Osteocyte (in vitro differentiated cells): ENCODE measurements around the gene GPC3. TPM values are rescaled to one million over a fixed set of nuclear protein-coding genes. Genes with fewer than 3 reads are reported as not detected.

Experiments used
- DNase-seq: peaks from one replicate; pipeline ENCODE4 v3.0.0; 2021; ENCODE audit warnings: mixed read lengths; ENCODE audit not compliant: unreplicated experiment; ENCODE audit errors: extremely low spot score
- H3K27ac Mint-ChIP-seq: one replicate; pipeline ENCODE4 v1.8.0; 2021; ENCODE audit warnings: mild to moderate bottlenecking, mixed read lengths; ENCODE audit not compliant: unreplicated experiment
- H3K27me3 Mint-ChIP-seq: one replicate; pipeline ENCODE4 v1.8.0; 2021; ENCODE audit warnings: mixed read lengths; ENCODE audit not compliant: unreplicated experiment
- H3K36me3 Mint-ChIP-seq: one replicate; pipeline ENCODE4 v1.8.0; 2021; ENCODE audit warnings: mixed read lengths; ENCODE audit not compliant: unreplicated experiment
- H3K4me1 Mint-ChIP-seq: one replicate; pipeline ENCODE4 v1.8.0; 2021; ENCODE audit warnings: mixed read lengths; ENCODE audit not compliant: unreplicated experiment
- H3K4me3 Mint-ChIP-seq: one replicate; pipeline ENCODE4 v1.8.0; 2021; ENCODE audit warnings: mild to moderate bottlenecking, moderate library complexity, mixed read lengths; ENCODE audit not compliant: unreplicated experiment
- H3K9me3 Mint-ChIP-seq: one replicate; pipeline ENCODE4 v1.8.0; 2021; ENCODE audit warnings: mixed read lengths; ENCODE audit not compliant: unreplicated experiment
- total RNA-seq: library from RNA; stranded (reverse); gene quantifications from 2 replicates; pipeline ENCODE4 v1.2.1, GENCODE V29; 2021
- TF ChIP-seq, protein P1 (sequence below): fragments of 200-600 bp; sonication (generic); IDR thresholded peaks from 2 replicates; pipeline ENCODE4 v1.5.0; 2021; ENCODE audit warnings: antibody characterized with exemption, mild to moderate bottlenecking, moderate library complexity

Gene GPC3
- total RNA-seq, 1 donor from 2014 or later: 19.6 TPM

DNA sequence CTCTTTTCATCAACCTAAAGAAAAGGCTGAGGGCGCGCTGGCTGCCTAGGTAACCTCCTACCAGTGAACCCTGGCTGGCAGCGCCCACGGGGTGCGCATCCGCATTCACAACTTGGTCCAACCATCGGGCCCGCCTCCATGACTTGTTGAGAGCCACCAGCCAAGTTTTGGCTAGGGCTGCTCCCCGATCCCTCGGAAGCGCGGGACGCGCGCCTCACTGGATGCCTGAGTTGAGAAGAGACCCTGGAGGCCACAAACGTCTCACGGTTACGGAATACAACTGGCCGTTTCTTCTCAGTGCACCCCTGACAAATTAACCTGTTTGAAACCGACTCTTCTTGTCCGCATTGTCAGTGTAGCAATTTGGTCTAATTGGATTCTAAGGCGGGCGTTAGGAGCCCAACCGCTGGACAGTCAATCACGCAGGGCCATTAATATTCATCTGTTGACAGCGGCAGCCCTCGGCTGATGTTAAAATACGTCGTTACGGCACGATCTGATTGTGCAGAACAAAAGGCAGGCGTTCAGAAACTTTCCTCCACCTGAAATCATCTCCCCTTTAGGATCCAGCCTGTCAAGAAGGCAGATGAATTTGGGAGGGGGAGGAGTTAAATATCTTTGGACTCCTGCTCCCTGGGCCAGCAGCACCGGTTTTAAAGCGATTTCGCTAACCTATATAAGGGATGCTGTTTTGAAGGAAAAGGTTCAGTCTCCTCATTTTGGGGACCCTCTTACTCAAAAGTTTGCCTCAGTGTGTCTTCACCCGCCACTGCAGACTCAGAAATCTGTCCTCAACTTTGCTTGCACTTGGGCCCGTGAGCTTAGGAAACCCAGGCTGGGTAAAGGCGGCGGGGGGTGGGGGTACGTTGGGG, 1.2 kb downstream of the GPC3 start:
- DNase-seq: no peak
- TF ChIP-seq, protein P1, sequence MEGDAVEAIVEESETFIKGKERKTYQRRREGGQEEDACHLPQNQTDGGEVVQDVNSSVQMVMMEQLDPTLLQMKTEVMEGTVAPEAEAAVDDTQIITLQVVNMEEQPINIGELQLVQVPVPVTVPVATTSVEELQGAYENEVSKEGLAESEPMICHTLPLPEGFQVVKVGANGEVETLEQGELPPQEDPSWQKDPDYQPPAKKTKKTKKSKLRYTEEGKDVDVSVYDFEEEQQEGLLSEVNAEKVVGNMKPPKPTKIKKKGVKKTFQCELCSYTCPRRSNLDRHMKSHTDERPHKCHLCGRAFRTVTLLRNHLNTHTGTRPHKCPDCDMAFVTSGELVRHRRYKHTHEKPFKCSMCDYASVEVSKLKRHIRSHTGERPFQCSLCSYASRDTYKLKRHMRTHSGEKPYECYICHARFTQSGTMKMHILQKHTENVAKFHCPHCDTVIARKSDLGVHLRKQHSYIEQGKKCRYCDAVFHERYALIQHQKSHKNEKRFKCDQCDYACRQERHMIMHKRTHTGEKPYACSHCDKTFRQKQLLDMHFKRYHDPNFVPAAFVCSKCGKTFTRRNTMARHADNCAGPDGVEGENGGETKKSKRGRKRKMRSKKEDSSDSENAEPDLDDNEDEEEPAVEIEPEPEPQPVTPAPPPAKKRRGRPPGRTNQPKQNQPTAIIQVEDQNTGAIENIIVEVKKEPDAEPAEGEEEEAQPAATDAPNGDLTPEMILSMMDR: no peak
- Mint-ChIP-seq H3K27me3 (peaks cover 28% of the 10 kb centered on the region), H3K4me1 (peaks cover 38% of the 10 kb centered on the region), H3K36me3 (peaks cover 2% of the 10 kb centered on the region), H3K27ac (no peak overlapping the region), H3K9me3 (no peaks in the 10 kb centered on the region), H3K4me3 (peak overlapping the region; percentile 69)

- Mint-ChIP-seq H3K27ac (no peak overlapping the region), H3K36me3 (peaks cover 2% of the 10 kb centered on the region), H3K27me3 (peaks cover 28% of the 10 kb centered on the region), H3K4me1 (peaks cover 38% of the 10 kb centered on the region), H3K4me3 (no peak overlapping the region), H3K9me3 (no peaks in the 10 kb centered on the region)
- no peak for DNase-seq
- TF ChIP-seq, protein P1: no peak
These were observed 2.0 kb downstream of the GPC3 start for GRCh38 chrX:133983256-133983973.

GRCh38 chrX:133981924-133982323, 3.5 kb downstream of the GPC3 start:
- no peak for DNase-seq
- Mint-ChIP-seq H3K9me3 (no peaks in the 10 kb centered on the region), H3K27me3 (peaks cover 21% of the 10 kb centered on the region), H3K4me1 (peaks cover 38% of the 10 kb centered on the region), H3K4me3 (no peak overlapping the region), H3K27ac (no peak overlapping the region), H3K36me3 (peaks cover 2% of the 10 kb centered on the region)
- TF ChIP-seq, protein P1: no peak

- no peak overlapping the region for H3K4me3 Mint-ChIP-seq
These were observed 4.4 kb downstream of the GPC3 start for GRCh38 chrX:133980832-133981588.

More at GRCh38 chrX:133980832-133981588, 4.4 kb downstream of the GPC3 start:
- Mint-ChIP-seq H3K27me3 (peaks cover 20% of the 10 kb centered on the region), H3K27ac (peak overlapping the region; percentile 51), H3K4me1 (peaks cover 37% of the 10 kb centered on the region), H3K9me3 (no peaks in the 10 kb centered on the region), H3K36me3 (peaks cover 2% of the 10 kb centered on the region)
- TF ChIP-seq, protein P1: no peak
- DNase-seq: no peak
